WTC11 (cell line): ENCODE measurements around the gene MACROD2. TPM values are rescaled to one million over a fixed set of nuclear protein-coding genes. Genes with fewer than 3 reads are reported as not detected.

Source experiments
- ATAC-seq: fragments of 200-7000 bp; cut with Tn5 transposase; 2 replicates; pipeline ENCODE4 v1.10.0; 2021; ENCODE audit warnings: mild to moderate bottlenecking, moderate library complexity
- CTCF ChIA-PET: fragments of 300-600 bp; sonication (Branson Sonifier 250); formaldehyde crosslinking; loops from one replicate; lab custom pipeline; 2021; ENCODE audit warnings: antibody characterized with exemption; lab: Charles Lee
- POLR2A ChIA-PET: fragments of 350-600 bp; sonication (Branson Sonifier 250); formaldehyde crosslinking; loops from one replicate; lab custom pipeline; 2021; ENCODE audit warnings: antibody characterized with exemption; lab: Charles Lee
- DNase-seq: peaks from one replicate; pipeline ENCODE4 v3.0.0; 2021; ENCODE audit warnings: low spot score
- H3K27ac Mint-ChIP-seq: 2 replicates; pipeline ENCODE4 v1.8.0; 2021; ENCODE audit warnings: mixed read lengths
- H3K27me3 Mint-ChIP-seq: 2 replicates; pipeline ENCODE4 v1.8.0; 2021; ENCODE audit warnings: low read depth, mild to moderate bottlenecking, moderate library complexity, mixed read lengths
- H3K36me3 Mint-ChIP-seq: 2 replicates; pipeline ENCODE4 v1.8.0; 2021; ENCODE audit warnings: mixed read lengths
- H3K4me1 Mint-ChIP-seq: 2 replicates; pipeline ENCODE4 v1.8.0; 2022; ENCODE audit warnings: mixed read lengths
- H3K4me3 Mint-ChIP-seq: 2 replicates; pipeline ENCODE4 v1.8.0; 2021; ENCODE audit warnings: mild to moderate bottlenecking, moderate library complexity, mixed read lengths
- H3K9me3 Mint-ChIP-seq: 2 replicates; pipeline ENCODE4 v1.8.0; 2021; ENCODE audit warnings: mixed read lengths
- ETV6 ChIP-seq: sonication (generic); formaldehyde crosslinking; IDR thresholded peaks from 2 replicates; pipeline ENCODE4 v1.8.1; 2022; ENCODE audit warnings: mild to moderate bottlenecking, missing genetic modification reagents
- KAT7 ChIP-seq: sonication (generic); formaldehyde crosslinking; IDR thresholded peaks from 2 replicates; pipeline ENCODE4 v1.8.1; 2023; ENCODE audit warnings: missing genetic modification reagents, mild to moderate bottlenecking, borderline replicate concordance
- NFE2L1 ChIP-seq: sonication (generic); formaldehyde crosslinking; IDR thresholded peaks from 2 replicates; pipeline ENCODE4 v1.8.1; 2023; ENCODE audit warnings: missing genetic modification reagents
- NR2C2 ChIP-seq: sonication (generic); formaldehyde crosslinking; IDR thresholded peaks from 2 replicates; pipeline ENCODE4 v1.8.0; 2022; ENCODE audit warnings: mild to moderate bottlenecking, missing genetic modification reagents
- SOX15 ChIP-seq: fragments of 250-450 bp; sonication (Bioruptor Pico); IDR thresholded peaks from 2 replicates; pipeline ENCODE4 v1.9.0; 2021; ENCODE audit warnings: mild to moderate bottlenecking
- TEAD4 ChIP-seq: sonication (generic); formaldehyde crosslinking; IDR thresholded peaks from 2 replicates; pipeline ENCODE4 v1.8.0; 2022; ENCODE audit warnings: mild to moderate bottlenecking, missing genetic modification reagents
- ZNF263 ChIP-seq: sonication (generic); formaldehyde crosslinking; IDR thresholded peaks from 2 replicates; pipeline ENCODE4 v1.8.1; 2022; ENCODE audit warnings: low read depth, mild to moderate bottlenecking, moderate library complexity, missing genetic modification reagents
- ZNF416 ChIP-seq: fragments of 250-450 bp; sonication (Bioruptor Pico); IDR thresholded peaks from 2 replicates; pipeline ENCODE4 v1.9.0; 2021; ENCODE audit warnings: mild to moderate bottlenecking, inconsistent platforms
- total RNA-seq: library from RNA; stranded (reverse); gene quantifications from 3 replicates; pipeline ENCODE4 v1.2.3, GENCODE V29; 2021
- TF ChIP-seq, protein P1 (sequence below): sonication (generic); formaldehyde crosslinking; IDR thresholded peaks from 2 replicates; pipeline ENCODE4 v1.8.1; 2022; ENCODE audit warnings: missing genetic modification reagents, borderline replicate concordance
- TF ChIP-seq, protein P2 (sequence below): sonication (generic); formaldehyde crosslinking; IDR thresholded peaks from 2 replicates; pipeline ENCODE4 v1.8.1; 2023; ENCODE audit warnings: mild to moderate bottlenecking, missing genetic modification reagents, moderate library complexity
- TF ChIP-seq, protein P3 (sequence below): sonication (generic); formaldehyde crosslinking; IDR thresholded peaks from 2 replicates; pipeline ENCODE4 v1.8.0; 2023; ENCODE audit warnings: missing genetic modification reagents, mild to moderate bottlenecking, borderline replicate concordance
- TF ChIP-seq, protein P4 (sequence below): sonication (generic); formaldehyde crosslinking; IDR thresholded peaks from 2 replicates; pipeline ENCODE4 v1.8.1; 2022; ENCODE audit warnings: mild to moderate bottlenecking, missing genetic modification reagents, moderate library complexity, borderline replicate concordance
- TF ChIP-seq, protein P5 (sequence below): sonication (generic); formaldehyde crosslinking; IDR thresholded peaks from 2 replicates; pipeline ENCODE4 v1.8.1; 2022; ENCODE audit warnings: low read depth, mild to moderate bottlenecking, moderate library complexity, missing genetic modification reagents, borderline replicate concordance
- TF ChIP-seq, protein P6 (sequence below): fragments of 250-450 bp; sonication (Bioruptor Pico); IDR thresholded peaks from 2 replicates; pipeline ENCODE4 v1.9.0; 2021; ENCODE audit warnings: mild to moderate bottlenecking
- TF ChIP-seq, protein P7 (sequence below): sonication (generic); formaldehyde crosslinking; IDR thresholded peaks from 2 replicates; pipeline ENCODE4 v1.8.0; 2022; ENCODE audit warnings: mild to moderate bottlenecking, missing genetic modification reagents

The MACROD2 gene
- total RNA-seq, 1 experiment from 2014 or later: 4.1 TPM

DNA sequence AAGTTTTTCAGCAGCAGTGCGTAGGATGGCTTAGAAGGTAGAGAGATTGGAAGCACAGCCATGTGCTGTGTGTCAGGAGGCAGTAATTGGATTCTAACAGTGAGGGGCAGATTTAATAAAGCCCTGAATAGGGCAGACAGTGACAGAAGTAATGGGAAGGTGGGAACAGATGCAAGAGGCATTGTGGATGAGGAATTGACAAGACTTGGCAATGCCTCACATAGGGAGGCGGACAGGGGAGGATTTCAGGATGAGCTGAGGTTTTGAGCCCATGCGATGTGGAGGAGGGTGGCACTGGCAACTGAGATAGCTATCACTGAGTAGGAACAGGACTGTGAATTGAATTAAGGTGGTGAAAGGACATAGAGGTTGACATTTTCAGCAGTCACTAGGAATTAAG lies 604.3 kb downstream of the MACROD2 start:
- H3K27me3 Mint-ChIP-seq: no peaks in the 10 kb centered on the region
- TF ChIP-seq, protein P1, sequence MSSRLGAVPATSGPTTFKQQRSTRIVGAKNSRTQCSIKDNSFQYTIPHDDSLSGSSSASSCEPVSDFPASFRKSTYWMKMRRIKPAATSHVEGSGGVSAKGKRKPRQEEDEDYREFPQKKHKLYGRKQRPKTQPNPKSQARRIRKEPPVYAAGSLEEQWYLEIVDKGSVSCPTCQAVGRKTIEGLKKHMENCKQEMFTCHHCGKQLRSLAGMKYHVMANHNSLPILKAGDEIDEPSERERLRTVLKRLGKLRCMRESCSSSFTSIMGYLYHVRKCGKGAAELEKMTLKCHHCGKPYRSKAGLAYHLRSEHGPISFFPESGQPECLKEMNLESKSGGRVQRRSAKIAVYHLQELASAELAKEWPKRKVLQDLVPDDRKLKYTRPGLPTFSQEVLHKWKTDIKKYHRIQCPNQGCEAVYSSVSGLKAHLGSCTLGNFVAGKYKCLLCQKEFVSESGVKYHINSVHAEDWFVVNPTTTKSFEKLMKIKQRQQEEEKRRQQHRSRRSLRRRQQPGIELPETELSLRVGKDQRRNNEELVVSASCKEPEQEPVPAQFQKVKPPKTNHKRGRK (CRISPR knock-in tag): no peak
- no peak for TF ChIP-seq ETV6 (CRISPR knock-in tag)
- H3K9me3 Mint-ChIP-seq: no peaks in the 10 kb centered on the region
- ChIA-PET POLR2A (no interaction called here), CTCF (no interaction called here)
- no peak overlapping the region for H3K4me3 Mint-ChIP-seq
- peaks cover 8% of the 10 kb centered on the region for H3K4me1 Mint-ChIP-seq
- H3K36me3 Mint-ChIP-seq: no peaks in the 10 kb centered on the region
- ATAC-seq (no peak), DNase-seq (no peak)
- no peak overlapping the region for H3K27ac Mint-ChIP-seq

DNA sequence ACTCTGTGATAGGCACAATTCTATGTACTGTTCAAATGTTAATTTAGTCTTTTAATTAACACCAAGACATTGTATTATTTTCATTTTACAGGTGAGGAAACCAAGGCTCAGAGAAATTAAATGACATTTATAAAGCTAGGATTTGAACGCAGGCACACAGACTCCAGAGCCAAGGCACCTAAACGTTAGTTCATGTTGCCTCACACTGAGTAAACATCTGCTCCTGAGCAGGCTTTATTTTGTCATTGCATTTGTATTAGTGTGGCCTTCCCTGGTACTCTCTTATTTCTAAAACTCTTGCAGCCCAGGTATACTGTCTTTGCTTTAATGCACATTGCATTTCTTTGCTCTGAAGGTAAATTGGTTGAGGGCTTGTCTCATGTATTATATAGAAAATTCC lies 605.2 kb downstream of the MACROD2 start:
- no peaks in the 10 kb centered on the region for H3K4me1 Mint-ChIP-seq
- TF ChIP-seq, protein P2, sequence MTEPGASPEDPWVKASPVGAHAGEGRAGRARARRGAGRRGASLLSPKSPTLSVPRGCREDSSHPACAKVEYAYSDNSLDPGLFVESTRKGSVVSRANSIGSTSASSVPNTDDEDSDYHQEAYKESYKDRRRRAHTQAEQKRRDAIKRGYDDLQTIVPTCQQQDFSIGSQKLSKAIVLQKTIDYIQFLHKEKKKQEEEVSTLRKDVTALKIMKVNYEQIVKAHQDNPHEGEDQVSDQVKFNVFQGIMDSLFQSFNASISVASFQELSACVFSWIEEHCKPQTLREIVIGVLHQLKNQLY: no peak
- TF ChIP-seq NR2C2 (CRISPR knock-in tag) (no peak), ETV6 (CRISPR knock-in tag) (no peak), ZNF416 (CRISPR knock-in tag) (no peak), SOX15 (no peak), ZNF263 (no peak), KAT7 (no peak), NFE2L1 (no peak), TEAD4 (no peak)
- TF ChIP-seq, protein P3, sequence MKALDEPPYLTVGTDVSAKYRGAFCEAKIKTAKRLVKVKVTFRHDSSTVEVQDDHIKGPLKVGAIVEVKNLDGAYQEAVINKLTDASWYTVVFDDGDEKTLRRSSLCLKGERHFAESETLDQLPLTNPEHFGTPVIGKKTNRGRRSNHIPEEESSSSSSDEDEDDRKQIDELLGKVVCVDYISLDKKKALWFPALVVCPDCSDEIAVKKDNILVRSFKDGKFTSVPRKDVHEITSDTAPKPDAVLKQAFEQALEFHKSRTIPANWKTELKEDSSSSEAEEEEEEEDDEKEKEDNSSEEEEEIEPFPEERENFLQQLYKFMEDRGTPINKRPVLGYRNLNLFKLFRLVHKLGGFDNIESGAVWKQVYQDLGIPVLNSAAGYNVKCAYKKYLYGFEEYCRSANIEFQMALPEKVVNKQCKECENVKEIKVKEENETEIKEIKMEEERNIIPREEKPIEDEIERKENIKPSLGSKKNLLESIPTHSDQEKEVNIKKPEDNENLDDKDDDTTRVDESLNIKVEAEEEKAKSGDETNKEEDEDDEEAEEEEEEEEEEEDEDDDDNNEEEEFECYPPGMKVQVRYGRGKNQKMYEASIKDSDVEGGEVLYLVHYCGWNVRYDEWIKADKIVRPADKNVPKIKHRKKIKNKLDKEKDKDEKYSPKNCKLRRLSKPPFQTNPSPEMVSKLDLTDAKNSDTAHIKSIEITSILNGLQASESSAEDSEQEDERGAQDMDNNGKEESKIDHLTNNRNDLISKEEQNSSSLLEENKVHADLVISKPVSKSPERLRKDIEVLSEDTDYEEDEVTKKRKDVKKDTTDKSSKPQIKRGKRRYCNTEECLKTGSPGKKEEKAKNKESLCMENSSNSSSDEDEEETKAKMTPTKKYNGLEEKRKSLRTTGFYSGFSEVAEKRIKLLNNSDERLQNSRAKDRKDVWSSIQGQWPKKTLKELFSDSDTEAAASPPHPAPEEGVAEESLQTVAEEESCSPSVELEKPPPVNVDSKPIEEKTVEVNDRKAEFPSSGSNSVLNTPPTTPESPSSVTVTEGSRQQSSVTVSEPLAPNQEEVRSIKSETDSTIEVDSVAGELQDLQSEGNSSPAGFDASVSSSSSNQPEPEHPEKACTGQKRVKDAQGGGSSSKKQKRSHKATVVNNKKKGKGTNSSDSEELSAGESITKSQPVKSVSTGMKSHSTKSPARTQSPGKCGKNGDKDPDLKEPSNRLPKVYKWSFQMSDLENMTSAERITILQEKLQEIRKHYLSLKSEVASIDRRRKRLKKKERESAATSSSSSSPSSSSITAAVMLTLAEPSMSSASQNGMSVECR (CRISPR knock-in tag): no peak
- TF ChIP-seq, protein P4, sequence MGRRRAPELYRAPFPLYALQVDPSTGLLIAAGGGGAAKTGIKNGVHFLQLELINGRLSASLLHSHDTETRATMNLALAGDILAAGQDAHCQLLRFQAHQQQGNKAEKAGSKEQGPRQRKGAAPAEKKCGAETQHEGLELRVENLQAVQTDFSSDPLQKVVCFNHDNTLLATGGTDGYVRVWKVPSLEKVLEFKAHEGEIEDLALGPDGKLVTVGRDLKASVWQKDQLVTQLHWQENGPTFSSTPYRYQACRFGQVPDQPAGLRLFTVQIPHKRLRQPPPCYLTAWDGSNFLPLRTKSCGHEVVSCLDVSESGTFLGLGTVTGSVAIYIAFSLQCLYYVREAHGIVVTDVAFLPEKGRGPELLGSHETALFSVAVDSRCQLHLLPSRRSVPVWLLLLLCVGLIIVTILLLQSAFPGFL (CRISPR knock-in tag): no peak
- TF ChIP-seq, protein P5, sequence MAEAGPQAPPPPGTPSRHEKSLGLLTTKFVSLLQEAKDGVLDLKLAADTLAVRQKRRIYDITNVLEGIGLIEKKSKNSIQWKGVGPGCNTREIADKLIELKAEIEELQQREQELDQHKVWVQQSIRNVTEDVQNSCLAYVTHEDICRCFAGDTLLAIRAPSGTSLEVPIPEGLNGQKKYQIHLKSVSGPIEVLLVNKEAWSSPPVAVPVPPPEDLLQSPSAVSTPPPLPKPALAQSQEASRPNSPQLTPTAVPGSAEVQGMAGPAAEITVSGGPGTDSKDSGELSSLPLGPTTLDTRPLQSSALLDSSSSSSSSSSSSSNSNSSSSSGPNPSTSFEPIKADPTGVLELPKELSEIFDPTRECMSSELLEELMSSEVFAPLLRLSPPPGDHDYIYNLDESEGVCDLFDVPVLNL (CRISPR knock-in tag): no peak
- TF ChIP-seq, protein P6, sequence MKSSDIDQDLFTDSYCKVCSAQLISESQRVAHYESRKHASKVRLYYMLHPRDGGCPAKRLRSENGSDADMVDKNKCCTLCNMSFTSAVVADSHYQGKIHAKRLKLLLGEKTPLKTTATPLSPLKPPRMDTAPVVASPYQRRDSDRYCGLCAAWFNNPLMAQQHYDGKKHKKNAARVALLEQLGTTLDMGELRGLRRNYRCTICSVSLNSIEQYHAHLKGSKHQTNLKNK (CRISPR knock-in tag): no peak
- TF ChIP-seq, protein P7, sequence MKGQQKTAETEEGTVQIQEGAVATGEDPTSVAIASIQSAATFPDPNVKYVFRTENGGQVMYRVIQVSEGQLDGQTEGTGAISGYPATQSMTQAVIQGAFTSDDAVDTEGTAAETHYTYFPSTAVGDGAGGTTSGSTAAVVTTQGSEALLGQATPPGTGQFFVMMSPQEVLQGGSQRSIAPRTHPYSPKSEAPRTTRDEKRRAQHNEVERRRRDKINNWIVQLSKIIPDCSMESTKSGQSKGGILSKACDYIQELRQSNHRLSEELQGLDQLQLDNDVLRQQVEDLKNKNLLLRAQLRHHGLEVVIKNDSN (CRISPR knock-in tag): no peak
- no peaks in the 10 kb centered on the region for H3K27me3 Mint-ChIP-seq
- H3K27ac Mint-ChIP-seq: no peak overlapping the region
- ChIA-PET CTCF (no interaction called here), POLR2A (no interaction called here)
- ATAC-seq (no peak), DNase-seq (no peak)
- no peaks in the 10 kb centered on the region for H3K9me3 Mint-ChIP-seq
- no peak overlapping the region for H3K4me3 Mint-ChIP-seq
- no peaks in the 10 kb centered on the region for H3K36me3 Mint-ChIP-seq
